Muscle layer of duodenum (tissue), 2 donors: Measurements from ENCODE around the gene SIGLEC7.
"Not testable (repeated sequence)": the region's sequence is repeated elsewhere in the genome, so short reads cannot be mapped to it uniquely, and the experiment has no call there.

Experiments
- H3K27ac ChIP-seq: one replicate; pipeline ENCODE4 v1.7.0; 2013; ENCODE audit warnings: mild to moderate bottlenecking, low read length
- H3K27me3 ChIP-seq: one replicate; pipeline ENCODE4 v1.7.0; 2013; ENCODE audit warnings: low read depth, mild to moderate bottlenecking, control low read depth, low read length
- H3K36me3 ChIP-seq, 2 donors: one replicate each; pipeline ENCODE4 v1.7.0; 2013; ENCODE audit warnings: low read length in 2 of 2, control low read depth in 1 of 2, mild to moderate bottlenecking in 1 of 2; ENCODE audit not compliant: insufficient read depth in 2 of 2, control insufficient read depth in 1 of 2
- H3K4me1 ChIP-seq, 2 donors: one replicate each; pipeline ENCODE4 v1.7.0; 2013; ENCODE audit warnings: low read length in 2 of 2, mild to moderate bottlenecking in 2 of 2, control low read depth in 1 of 2, moderate library complexity in 1 of 2; ENCODE audit not compliant: insufficient read depth in 2 of 2, control insufficient read depth in 1 of 2
- H3K4me3 ChIP-seq, 2 donors: one replicate each; pipeline ENCODE4 v1.7.0; 2013; ENCODE audit warnings: low read length in 2 of 2, low read depth in 1 of 2, mild to moderate bottlenecking in 1 of 2
- H3K9me3 ChIP-seq, 2 donors: one replicate each; pipeline ENCODE4 v1.7.0; 2013; ENCODE audit warnings: low read length in 2 of 2, control low read depth in 1 of 2, mild to moderate bottlenecking in 1 of 2; ENCODE audit not compliant: control insufficient read depth in 1 of 2
- donor health status: healthy.

SIGLEC7 gene

DNA sequence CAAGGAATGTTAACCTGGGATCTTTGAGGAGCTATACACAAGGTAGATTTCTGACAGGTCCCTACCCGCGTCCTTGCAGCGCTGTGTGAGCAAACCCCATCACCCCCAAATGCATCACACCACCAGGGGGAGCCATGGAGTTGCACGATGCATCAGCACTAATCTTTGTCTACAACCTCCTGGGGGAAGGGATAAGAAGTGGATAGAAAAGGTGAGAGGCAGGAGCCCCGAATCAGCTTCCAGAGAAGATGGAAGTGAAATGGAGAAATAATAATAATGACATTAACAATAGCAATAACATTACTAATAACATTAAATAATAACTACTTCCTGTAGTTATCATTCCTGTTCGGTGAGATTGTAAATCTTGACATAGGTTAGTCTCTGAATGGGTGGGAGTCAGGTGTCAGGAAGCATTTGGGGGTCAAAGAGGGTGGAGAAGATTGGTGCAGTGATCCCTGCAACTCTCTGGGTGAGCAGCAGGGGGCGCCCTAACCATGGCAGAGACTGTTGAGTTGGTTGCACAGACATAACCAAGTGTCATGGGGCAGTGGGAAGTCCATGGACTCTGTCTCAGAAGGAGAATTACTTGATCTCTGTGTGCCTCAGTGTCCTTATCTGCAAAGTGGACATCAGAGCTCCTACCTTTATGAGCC, 16.5 kb downstream of the SIGLEC7 start:
- H3K36me3 ChIP-seq: no peaks in the 10 kb centered on the region
- H3K9me3 ChIP-seq: no peaks in the 10 kb centered on the region
- no peaks in the 10 kb centered on the region for H3K4me1 ChIP-seq
- H3K27ac ChIP-seq: no peak overlapping the region
- no peaks in the 10 kb centered on the region for H3K27me3 ChIP-seq
- no peak overlapping the region for H3K4me3 ChIP-seq

DNA sequence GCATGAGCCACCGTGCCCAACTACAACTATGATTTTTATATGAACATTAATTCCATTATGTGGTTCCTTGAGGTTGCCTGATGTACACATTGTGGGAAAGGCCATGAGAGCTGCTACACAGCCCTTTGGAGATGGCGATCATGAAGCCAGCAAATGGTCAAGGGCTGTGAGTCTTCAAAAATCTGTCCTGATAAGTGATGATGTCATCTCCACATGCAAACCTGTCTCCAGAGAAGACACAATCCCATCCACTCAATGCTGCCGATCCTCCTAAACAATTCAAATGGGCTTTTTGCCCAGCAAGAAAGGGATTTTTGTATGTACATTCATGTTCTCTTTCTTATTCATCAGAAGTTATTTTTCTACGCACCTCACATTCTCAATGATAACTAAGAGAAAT, 17.6 kb downstream of the SIGLEC7 start:
- Histone ChIP-seq H3K27me3 (no peaks in the 10 kb centered on the region), H3K27ac (no peak overlapping the region), H3K4me3 (no peak overlapping the region), H3K4me1 (no peaks in the 10 kb centered on the region), H3K9me3 (no peaks in the 10 kb centered on the region), H3K36me3 (no peaks in the 10 kb centered on the region)

DNA sequence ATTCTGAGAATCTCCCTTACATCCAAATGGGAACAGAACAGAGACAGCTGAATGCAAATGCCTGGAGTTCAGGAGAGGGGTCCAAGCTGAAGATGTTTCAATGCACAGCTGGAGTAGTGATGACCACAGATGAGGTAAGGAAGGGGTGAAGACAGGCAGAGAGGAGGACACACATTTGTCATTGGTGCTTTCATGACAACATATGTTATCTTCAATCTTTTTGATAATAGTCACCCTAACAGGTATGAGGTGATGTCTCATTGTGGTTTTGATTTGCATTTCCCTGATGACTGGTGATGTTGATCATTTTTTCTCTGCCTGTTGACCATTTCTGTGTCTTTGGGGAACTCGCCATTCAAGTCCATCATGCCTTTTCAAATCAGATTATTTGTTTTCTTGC, 19.2 kb downstream of the SIGLEC7 start:
- H3K27me3 ChIP-seq: no peaks in the 10 kb centered on the region
- H3K4me3 ChIP-seq: no peak overlapping the region
- H3K36me3 ChIP-seq: no peaks in the 10 kb centered on the region
- no peak overlapping the region for H3K27ac ChIP-seq
- no peaks in the 10 kb centered on the region for H3K4me1 ChIP-seq
- no peaks in the 10 kb centered on the region for H3K9me3 ChIP-seq

DNA sequence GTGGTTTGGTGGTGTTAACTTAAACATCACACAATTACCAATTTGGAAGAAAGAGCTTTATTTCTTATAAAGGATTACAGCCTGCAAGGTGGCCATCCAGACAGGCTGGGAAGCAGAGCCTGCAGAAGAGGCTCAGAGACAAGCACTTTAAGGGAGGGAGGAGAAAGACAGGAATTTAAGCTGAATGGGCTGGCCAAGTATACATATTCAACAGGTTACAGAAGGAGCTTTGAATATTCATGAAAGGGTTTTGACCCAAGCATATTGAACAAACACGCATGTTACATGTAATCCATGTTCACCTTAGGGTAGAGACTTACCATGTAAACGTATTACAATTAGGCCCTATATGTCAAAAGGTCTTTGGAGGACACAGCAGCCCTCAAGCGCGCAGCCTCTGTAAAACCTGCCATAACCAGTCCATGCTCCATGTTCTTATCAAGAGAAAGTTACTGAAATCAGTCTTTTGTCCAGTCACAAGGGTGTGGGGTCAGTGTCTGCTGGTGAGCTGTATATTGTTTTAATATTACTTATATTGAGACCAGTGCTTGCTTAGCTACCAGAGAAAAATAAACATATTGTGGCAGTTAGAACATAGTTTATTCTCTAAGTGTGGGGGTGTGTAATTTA, 19.9 kb downstream of the SIGLEC7 start:
- H3K4me1 ChIP-seq: no peaks in the 10 kb centered on the region
- no peak overlapping the region for H3K4me3 ChIP-seq
- no peak overlapping the region for H3K27ac ChIP-seq
- H3K36me3 ChIP-seq: no peaks in the 10 kb centered on the region
- H3K27me3 ChIP-seq: no peaks in the 10 kb centered on the region
- H3K9me3 ChIP-seq: no peaks in the 10 kb centered on the region

DNA sequence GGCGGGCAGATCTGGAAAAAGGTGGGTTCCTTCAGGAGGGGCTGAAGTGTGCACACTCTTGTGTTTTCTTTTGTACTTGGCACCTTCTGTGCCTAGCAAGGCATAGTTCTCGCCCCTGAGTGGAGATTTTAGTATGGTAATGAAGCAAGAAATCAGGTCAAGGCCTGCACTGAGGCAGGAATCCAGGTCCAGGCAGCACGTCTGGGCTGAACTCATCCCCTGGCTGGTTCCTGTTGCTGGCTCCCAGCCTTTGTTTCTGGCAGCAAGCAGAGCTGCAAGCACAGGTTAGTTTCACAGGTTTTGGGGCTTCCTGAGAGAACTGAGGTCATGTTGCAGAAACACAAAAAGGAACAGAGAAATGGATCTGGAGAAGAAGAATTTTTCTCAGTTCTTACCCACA, 21.2 kb downstream of the SIGLEC7 start:
- Histone ChIP-seq H3K36me3 (no peaks in the 10 kb centered on the region), H3K4me1 (no peaks in the 10 kb centered on the region), H3K9me3 (no peaks in the 10 kb centered on the region), H3K27ac (no peak overlapping the region), H3K27me3 (no peaks in the 10 kb centered on the region), H3K4me3 (no peak overlapping the region)

DNA sequence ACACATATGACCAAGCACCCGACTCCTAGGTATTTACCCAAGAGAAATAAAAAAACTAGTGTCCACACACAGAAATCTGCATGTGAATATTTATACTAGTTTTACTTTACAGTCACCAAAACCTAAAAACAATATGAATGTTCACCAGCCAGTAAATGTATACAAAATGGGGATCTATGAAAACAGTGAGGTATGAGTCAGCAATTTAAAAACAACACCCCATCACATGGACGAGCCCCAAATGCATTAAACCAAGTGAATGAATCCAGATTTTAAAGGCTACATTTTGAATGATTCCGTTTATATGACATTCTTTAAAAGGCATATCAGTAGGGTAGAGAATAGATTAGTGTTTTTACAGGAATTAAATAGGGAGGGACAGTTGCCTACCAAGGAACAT, 22.1 kb downstream of the SIGLEC7 start:
- Histone ChIP-seq H3K27ac (no peak overlapping the region), H3K9me3 (no peaks in the 10 kb centered on the region), H3K36me3 (no peaks in the 10 kb centered on the region), H3K4me3 (no peak overlapping the region), H3K4me1 (no peaks in the 10 kb centered on the region), H3K27me3 (no peaks in the 10 kb centered on the region)

DNA sequence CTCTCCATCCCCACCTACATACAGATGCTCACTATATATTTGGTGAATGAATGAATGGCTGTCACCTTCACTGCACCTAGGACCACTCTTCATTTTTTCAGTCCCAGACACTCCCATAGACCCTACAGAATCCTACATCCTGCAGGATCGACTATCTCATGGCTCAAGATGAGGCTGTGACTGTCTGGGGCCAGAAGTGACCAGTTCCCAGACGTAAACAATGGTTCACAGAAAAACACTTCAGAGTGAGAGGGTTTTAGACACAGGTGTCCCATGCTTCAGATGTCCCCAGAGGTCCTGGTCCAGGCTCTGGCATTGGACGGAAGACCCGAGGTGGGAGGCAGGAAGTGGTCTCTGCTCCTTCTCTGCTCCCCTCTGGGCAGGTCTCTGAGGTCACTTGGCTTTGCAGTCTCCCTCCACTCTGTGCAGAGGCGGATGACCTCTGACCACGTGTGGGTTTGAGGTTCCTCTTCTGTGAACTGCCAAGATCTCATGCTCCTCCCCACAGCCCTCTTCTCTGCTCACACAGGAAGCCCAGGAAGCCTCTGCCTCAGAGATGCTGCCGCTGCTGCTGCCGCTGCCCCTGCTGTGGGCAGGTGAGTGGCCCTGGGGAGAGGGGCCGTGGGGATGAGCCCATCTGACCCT, 24.9 kb downstream of the SIGLEC7 start:
- Histone ChIP-seq H3K27ac (no peak overlapping the region), H3K27me3 (no peaks in the 10 kb centered on the region), H3K4me3 (no peak overlapping the region)

DNA sequence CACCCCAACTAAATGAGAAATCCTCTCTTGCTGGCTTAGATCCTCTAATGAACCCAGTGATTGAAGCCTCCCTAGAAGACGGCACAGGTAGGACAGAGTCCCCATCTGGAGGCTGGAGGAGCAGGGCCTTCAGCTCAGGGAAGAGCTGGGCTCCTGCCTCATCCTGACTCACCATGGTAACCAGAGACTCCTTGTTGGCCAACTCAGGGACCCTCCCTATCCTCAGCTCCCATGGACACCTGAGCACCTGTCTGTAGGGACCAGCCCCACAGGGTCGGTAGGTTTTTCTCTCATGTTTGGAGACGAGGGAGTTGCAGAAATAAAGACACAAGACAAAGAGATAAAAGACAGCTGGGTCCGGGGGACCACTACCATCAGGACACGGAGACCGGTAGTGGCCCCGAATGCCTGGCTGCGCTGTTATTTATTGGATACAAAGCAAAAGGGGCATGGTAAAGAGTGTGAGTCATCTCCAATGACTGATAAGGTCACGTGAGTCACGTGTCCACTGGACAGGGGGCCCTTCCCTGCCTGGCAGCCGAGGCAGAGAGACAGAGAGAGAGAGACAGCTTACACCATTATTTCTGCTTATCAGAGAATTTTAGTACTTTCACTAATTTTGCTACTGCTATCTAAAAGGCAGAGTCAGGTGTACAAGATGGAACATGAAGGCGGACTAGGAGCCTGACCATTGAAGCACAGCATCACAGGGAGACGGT, 26.6 kb downstream of the SIGLEC7 start:
- no peaks in the 10 kb centered on the region for H3K4me1 ChIP-seq
- no peaks in the 10 kb centered on the region for H3K9me3 ChIP-seq
- no peak overlapping the region for H3K4me3 ChIP-seq
- no peaks in the 10 kb centered on the region for H3K27me3 ChIP-seq
- no peaks in the 10 kb centered on the region for H3K36me3 ChIP-seq
- no peak overlapping the region for H3K27ac ChIP-seq

More for the DNA sequence above, 24.9 kb downstream of the SIGLEC7 start:
- Histone ChIP-seq H3K4me1 (no peaks in the 10 kb centered on the region), H3K9me3 (no peaks in the 10 kb centered on the region), H3K36me3 (no peaks in the 10 kb centered on the region)

DNA sequence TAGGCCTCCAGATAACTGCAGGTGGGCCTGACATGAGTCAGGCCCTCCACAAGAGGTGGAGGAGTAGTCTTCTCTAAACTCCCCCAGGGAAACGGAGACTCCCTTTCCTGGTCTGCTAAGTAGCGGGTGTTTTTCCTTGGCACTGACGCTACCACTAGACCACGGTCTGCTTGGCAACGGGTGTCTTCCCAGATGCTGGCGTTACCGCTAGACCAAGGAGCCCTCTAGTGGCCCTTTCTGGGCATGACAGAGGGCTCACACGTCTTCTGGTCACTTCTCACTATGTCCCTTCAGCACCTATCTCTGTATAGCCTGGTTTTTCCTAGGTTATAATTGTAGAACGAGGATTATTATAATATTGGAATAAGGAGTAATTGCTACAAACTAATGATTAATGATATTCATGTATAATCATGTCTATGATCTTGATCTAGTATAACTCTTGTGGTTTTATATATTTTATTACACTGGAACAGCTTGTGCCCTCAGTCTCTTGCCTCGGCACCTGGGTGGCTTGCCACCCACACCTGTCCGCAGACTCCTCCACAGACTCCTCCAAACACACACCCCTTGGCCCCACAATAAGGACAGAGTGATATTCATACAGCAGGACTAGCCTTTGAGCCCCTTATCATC, 27.3 kb downstream of the SIGLEC7 start:
- H3K27me3 ChIP-seq, H3K27ac ChIP-seq, H3K9me3 ChIP-seq, H3K4me3 ChIP-seq, H3K4me1 ChIP-seq, H3K36me3 ChIP-seq: not testable (repeated sequence)

DNA sequence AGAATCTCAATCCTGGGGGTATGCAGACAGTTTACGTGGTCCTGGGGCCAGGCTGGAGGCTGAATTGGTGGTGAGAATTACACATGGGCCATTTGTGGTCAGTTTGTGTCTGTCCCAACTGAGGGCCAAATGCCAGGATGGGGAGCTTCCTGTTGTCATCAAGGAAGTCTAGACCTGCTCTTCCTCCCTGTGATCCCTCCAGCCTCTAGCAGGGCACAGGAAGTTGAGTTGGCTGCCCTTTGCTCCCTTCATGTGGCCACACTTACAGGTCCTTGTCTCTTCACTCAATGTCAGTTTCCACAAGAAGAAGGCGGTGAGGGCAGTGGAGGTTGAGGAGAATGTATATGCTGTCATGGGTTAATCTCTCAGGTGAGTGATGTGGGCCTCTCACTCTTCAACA, 30.1 kb downstream of the SIGLEC7 start:
- Histone ChIP-seq H3K36me3 (no peaks in the 10 kb centered on the region), H3K27me3 (no peaks in the 10 kb centered on the region), H3K4me3 (no peak overlapping the region), H3K4me1 (no peaks in the 10 kb centered on the region), H3K9me3 (no peaks in the 10 kb centered on the region), H3K27ac (no peak overlapping the region)

DNA sequence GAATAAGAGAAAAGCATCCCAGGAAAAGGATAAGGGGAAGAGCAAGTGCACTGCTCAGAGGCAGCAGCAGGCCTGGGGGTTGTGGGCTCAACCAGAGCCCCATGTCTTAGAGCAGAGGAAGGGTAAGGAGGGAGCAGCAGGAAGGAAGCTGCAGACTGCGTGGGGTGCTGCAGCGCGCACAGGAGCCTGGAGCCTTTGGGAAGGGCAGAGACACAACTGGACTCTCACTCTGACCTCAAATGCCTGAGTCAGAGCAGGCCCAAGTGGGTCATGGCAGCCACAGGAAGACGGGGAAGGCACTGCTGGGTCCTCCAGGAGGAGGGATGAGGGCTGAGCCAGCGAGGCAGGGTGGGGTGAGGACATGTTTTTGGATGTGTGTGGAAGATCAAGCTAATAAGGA, 31.6 kb downstream of the SIGLEC7 start:
- no peaks in the 10 kb centered on the region for H3K4me1 ChIP-seq
- H3K36me3 ChIP-seq: no peaks in the 10 kb centered on the region
- no peaks in the 10 kb centered on the region for H3K9me3 ChIP-seq
- no peak overlapping the region for H3K27ac ChIP-seq
- no peak overlapping the region for H3K4me3 ChIP-seq
- H3K27me3 ChIP-seq: no peaks in the 10 kb centered on the region
